CD4-positive, alpha-beta T cell treated with Interleukin-12 subunit alpha and Interleukin-12 subunit beta, for 1 hour (primary cell): ENCODE results near the gene KANK3.
A peak's percentile ranks its signal among the peaks of the same experiment; 100 is the strongest.
"Not testable (repeated sequence)": the region's sequence is repeated elsewhere in the genome, so short reads cannot be mapped to it uniquely, and the experiment has no call there.

Experiments
- DNase-seq: peaks from one replicate; pipeline ENCODE4 v3.0.0-alpha.2; 2020

KANK3 gene

GRCh38 chr19:8370176-8371010, 27.3 kb upstream of the KANK3 start:
- no peak for DNase-seq

- DNase-seq: no peak
Measured at GRCh38 chr19:8367327-8368001, 24.4 kb upstream of the KANK3 start.

- no peak for DNase-seq
Measured at GRCh38 chr19:8366961-8367326, 23.9 kb upstream of the KANK3 start.

- DNase-seq: no peak
Measured at GRCh38 chr19:8366121-8366581, 23.1 kb upstream of the KANK3 start.

- peak; percentile 53 for DNase-seq
Measured at GRCh38 chr19:8363803-8364771, 21.0 kb upstream of the KANK3 start, which contains the start of gene ANGPTL4. Gene ANGPTL4, plus strand, starts transcription at chr19:8364155. Its CDS starts 167 bp downstream, at chr19:8364322.

- DNase-seq: no peak
Measured at GRCh38 chr19:8361921-8362793, 19.1 kb upstream of the KANK3 start.

GRCh38 chr19:8360196-8360595, 17.1 kb upstream of the KANK3 start:
- DNase-seq: no peak

GRCh38 chr19:8358948-8359347, 15.9 kb upstream of the KANK3 start:
- DNase-seq: no peak

GRCh38 chr19:8357007-8357521, 14.0 kb upstream of the KANK3 start:
- no peak for DNase-seq

GRCh38 chr19:8355631-8356402, 12.8 kb upstream of the KANK3 start:
- no peak for DNase-seq

GRCh38 chr19:8352845-8353244, 9.8 kb upstream of the KANK3 start:
- DNase-seq: not testable (repeated sequence)

- no peak for DNase-seq
Measured at GRCh38 chr19:8352134-8352827, 9.2 kb upstream of the KANK3 start.

- not testable (repeated sequence) for DNase-seq
Measured at GRCh38 chr19:8349629-8350372, 6.7 kb upstream of the KANK3 start.

- no peak for DNase-seq
Measured at GRCh38 chr19:8343483-8343844, 402 bp upstream of the KANK3 start.

- no peak for DNase-seq
Measured at GRCh38 chr19:8342316-8342683, 762 bp downstream of the KANK3 start.

GRCh38 chr19:8341504-8341903, 1.6 kb downstream of the KANK3 start:
- not testable (repeated sequence) for DNase-seq

- DNase-seq: no peak
Measured at GRCh38 chr19:8340341-8341096, 2.5 kb downstream of the KANK3 start.

GRCh38 chr19:8338835-8339234, 4.2 kb downstream of the KANK3 start:
- DNase-seq: no peak

- no peak for DNase-seq
Measured at GRCh38 chr19:8337728-8338127, 5.3 kb downstream of the KANK3 start.
